Esophagus squamous epithelium (tissue), 5 donors: ENCODE results near the gene CHAD. TPM values are rescaled to one million over a fixed set of nuclear protein-coding genes. Genes with fewer than 3 reads are reported as not detected.
"Not testable (repeated sequence)": the region's sequence is repeated elsewhere in the genome, so short reads cannot be mapped to it uniquely, and the experiment has no call there.

Source experiments
- DNase-seq: peaks from one replicate; lab custom pipeline; 2025; lab: John Stamatoyannopoulos, UW
- H3K27ac ChIP-seq, 4 donors: fragments of 200-600 bp; sonication (generic); one replicate each; pipeline ENCODE4 v1.5.1; 2016 to 2019; ENCODE audit warnings: mild to moderate bottlenecking in 1 of 4
- H3K27me3 ChIP-seq, 4 donors: fragments of 200-600 bp; sonication (generic); 1 replicate in 3 of 4; 2 replicates in 1 of 4; pipeline versions ENCODE4 v1.5.1 to v1.6.0; 2017 to 2021; ENCODE audit warnings: antibody characterized with exemption in 1 of 4
- H3K36me3 ChIP-seq, 3 donors: fragments of 200-600 bp; sonication (generic); one replicate each; pipeline ENCODE4 v1.5.1; 2016 to 2019
- H3K4me1 ChIP-seq, 3 donors: fragments of 200-600 bp; sonication (generic); one replicate each; pipeline ENCODE4 v1.5.1; 2017 to 2019
- H3K4me3 ChIP-seq, 4 donors: fragments of 200-600 bp; sonication (generic); 1 replicate in 3 of 4; 2 replicates in 1 of 4; pipeline ENCODE4 v1.5.1; 2016 to 2019; ENCODE audit warnings: mild to moderate bottlenecking in 2 of 4, moderate library complexity in 1 of 4
- H3K9me3 ChIP-seq, 3 donors: fragments of 200-600 bp; sonication (generic); one replicate each; pipeline ENCODE4 v1.5.1; 2016 to 2019
- POLR2A ChIP-seq, 4 donors: fragments of 450-650 bp; IDR thresholded peaks; one replicate each; pipeline ENCODE4 v1.6.1; 2017; ENCODE audit warnings: antibody characterized with exemption in 4 of 4, mild to moderate bottlenecking in 4 of 4, moderate library complexity in 3 of 4
- WGBS, 2 donors: methylation state at CpG; one replicate each; pipeline ENCODE4 v1.1.5; 2018; 5-methylcytosine and 5-hydroxymethylcytosine counted together
- intact Hi-C: fragments of 100-400 bp; cut with DNase I; formaldehyde crosslinking; loops from one replicate; pipeline ENCODE4 v1.15.0; 2022
- total RNA-seq, 4 donors: library from RNA; depleted of rRNA; stranded (reverse); fragments of >200 nt; gene quantifications; one replicate each; pipeline ENCODE4 v1.1.0, GENCODE V29; 2016
- TF ChIP-seq, protein P1 (sequence below), 6 experiments: fragments of 450-650 bp in 4 of 6; fragments of 200-600 bp in 2 of 6; sonication (generic) in 2 of 6; IDR thresholded peaks; one replicate each; pipeline ENCODE4 v1.5.1; 2016 to 2019; ENCODE audit warnings: antibody characterized with exemption in 6 of 6, mild to moderate bottlenecking in 4 of 6, moderate library complexity in 4 of 6
- donor health status: DM: yes; HTN: yes; CAD: no.

Gene CHAD
- total RNA-seq, 4 donors from 2014 or later = 0.19 to 0.80 TPM; not detected in 2

- no peak for DNase-seq
- TF ChIP-seq POLR2A (IDR thresholded peaks at IDR 0.05) = no peak
- TF ChIP-seq, protein P1, sequence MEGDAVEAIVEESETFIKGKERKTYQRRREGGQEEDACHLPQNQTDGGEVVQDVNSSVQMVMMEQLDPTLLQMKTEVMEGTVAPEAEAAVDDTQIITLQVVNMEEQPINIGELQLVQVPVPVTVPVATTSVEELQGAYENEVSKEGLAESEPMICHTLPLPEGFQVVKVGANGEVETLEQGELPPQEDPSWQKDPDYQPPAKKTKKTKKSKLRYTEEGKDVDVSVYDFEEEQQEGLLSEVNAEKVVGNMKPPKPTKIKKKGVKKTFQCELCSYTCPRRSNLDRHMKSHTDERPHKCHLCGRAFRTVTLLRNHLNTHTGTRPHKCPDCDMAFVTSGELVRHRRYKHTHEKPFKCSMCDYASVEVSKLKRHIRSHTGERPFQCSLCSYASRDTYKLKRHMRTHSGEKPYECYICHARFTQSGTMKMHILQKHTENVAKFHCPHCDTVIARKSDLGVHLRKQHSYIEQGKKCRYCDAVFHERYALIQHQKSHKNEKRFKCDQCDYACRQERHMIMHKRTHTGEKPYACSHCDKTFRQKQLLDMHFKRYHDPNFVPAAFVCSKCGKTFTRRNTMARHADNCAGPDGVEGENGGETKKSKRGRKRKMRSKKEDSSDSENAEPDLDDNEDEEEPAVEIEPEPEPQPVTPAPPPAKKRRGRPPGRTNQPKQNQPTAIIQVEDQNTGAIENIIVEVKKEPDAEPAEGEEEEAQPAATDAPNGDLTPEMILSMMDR (IDR thresholded peaks at IDR 0.05) = no peak
These were observed 37.7 kb downstream of the CHAD start for GRCh38 chr17:50430821-50431618.

GRCh38 chr17:50429793-50430192 lies 38.9 kb downstream of the CHAD start:
- WGBS, 2 donors = 52 to 66% methylated on average over 4 of the region's 4 CpGs
- TF ChIP-seq, protein P1 (IDR thresholded peaks at IDR 0.05) = no peak
- no peak for TF ChIP-seq POLR2A (IDR thresholded peaks at IDR 0.05)
- intact Hi-C loops = no loop called here
- Histone ChIP-seq H3K4me3 (no peak overlapping the region), H3K27me3 (no peaks in the 10 kb centered on the region), H3K4me1 (peaks cover 23 to 65% (median 37%) of the 10 kb centered on the region in 3 donors), H3K9me3 (no peaks in the 10 kb centered on the region), H3K36me3 (peaks cover 0 to 7% (median 0%) of the 10 kb centered on the region in 3 donors), H3K27ac (peak overlapping the region; percentile 75 to 91 (median 84))
- DNase-seq = no peak

More at GRCh38 chr17:50430821-50431618, 37.7 kb downstream of the CHAD start:
- H3K4me1 ChIP-seq = peaks cover 15 to 53% (median 27%) of the 10 kb centered on the region in 3 donors
- H3K36me3 ChIP-seq = peaks cover 0 to 7% (median 0%) of the 10 kb centered on the region in 3 donors
- intact Hi-C loops = no loop called here
- 53 to 65% methylated on average over 4 of the region's 4 CpGs for WGBS, 2 donors
- no peaks in the 10 kb centered on the region for H3K9me3 ChIP-seq
- H3K27ac ChIP-seq = no peak overlapping the region
- no peak overlapping the region for H3K4me3 ChIP-seq
- H3K27me3 ChIP-seq = no peaks in the 10 kb centered on the region

DNA sequence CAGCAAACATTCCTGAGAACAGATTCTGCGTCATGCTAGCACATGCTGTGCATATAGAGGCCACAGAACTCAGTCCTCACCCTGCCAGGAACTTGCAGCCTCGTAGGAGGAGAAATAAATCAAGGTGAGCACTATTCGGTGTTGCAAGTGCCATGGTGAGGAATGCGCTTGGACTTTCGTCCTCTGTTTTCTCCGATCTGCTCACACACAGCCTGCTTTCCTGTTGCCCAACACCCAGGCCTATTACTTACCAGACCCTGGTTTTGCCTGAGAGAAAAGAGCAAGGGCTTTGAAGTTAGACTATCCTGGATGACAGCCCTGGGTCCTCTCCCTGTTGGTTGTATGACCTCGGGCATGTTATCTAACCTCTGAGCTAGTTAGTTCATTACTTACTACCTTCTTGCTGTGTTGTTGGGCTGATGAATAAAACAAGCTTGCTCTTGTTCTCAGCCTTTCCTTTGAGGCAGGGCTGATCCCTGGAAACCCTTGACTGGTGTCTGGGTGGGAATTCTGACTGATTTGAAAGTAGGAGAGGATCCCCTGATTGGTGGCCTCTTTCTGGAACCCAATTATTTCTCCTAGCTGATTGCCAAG lies 39.8 kb downstream of the CHAD start:
- 22 to 68% methylated on average over 7 of the region's 7 CpGs for WGBS, 2 donors
- Histone ChIP-seq H3K9me3 (no peaks in the 10 kb centered on the region), H3K4me3 (no peak overlapping the region), H3K27ac (peak overlapping the region; percentile 75 to 91 (median 84)), H3K36me3 (peaks cover 0 to 7% (median 0%) of the 10 kb centered on the region in 3 donors), H3K4me1 (peaks cover 23 to 74% (median 38%) of the 10 kb centered on the region in 3 donors), H3K27me3 (no peaks in the 10 kb centered on the region)
- intact Hi-C loops = no loop called here
- TF ChIP-seq POLR2A (IDR thresholded peaks at IDR 0.05) = no peak
- TF ChIP-seq, protein P1 (IDR thresholded peaks at IDR 0.05) = no peak
- DNase-seq = no peak

DNA sequence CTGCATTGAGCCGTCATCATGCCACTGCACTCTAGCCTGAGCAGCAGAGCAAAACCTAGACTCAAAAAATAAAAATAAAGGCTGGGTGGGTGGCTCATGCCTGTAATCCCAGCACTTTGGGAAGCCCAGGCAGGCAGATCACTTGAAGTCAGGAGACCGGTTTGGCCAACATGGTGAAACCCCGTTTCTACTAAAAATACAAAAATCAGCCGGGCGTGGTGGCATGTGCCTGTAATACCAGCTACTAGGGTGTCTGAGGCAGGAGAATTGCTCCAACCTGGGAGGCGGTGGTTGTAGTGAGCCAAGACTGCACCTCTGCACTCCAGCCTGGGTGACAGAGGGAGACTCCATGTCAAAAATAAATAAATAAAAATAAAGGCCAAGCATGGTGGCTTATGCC lies 40.6 kb downstream of the CHAD start:
- peak overlapping the region; percentile 75 to 91 (median 88) for H3K27ac ChIP-seq
- DNase-seq, H3K4me3 ChIP-seq, intact Hi-C loops, H3K9me3 ChIP-seq, H3K27me3 ChIP-seq, H3K36me3 ChIP-seq: not testable (repeated sequence)
- peaks cover 23 to 78% (median 38%) of the 10 kb centered on the region in 3 donors for H3K4me1 ChIP-seq
- 11 to 48% methylated on average over 6 of the region's 6 CpGs for WGBS, 2 donors

DNA sequence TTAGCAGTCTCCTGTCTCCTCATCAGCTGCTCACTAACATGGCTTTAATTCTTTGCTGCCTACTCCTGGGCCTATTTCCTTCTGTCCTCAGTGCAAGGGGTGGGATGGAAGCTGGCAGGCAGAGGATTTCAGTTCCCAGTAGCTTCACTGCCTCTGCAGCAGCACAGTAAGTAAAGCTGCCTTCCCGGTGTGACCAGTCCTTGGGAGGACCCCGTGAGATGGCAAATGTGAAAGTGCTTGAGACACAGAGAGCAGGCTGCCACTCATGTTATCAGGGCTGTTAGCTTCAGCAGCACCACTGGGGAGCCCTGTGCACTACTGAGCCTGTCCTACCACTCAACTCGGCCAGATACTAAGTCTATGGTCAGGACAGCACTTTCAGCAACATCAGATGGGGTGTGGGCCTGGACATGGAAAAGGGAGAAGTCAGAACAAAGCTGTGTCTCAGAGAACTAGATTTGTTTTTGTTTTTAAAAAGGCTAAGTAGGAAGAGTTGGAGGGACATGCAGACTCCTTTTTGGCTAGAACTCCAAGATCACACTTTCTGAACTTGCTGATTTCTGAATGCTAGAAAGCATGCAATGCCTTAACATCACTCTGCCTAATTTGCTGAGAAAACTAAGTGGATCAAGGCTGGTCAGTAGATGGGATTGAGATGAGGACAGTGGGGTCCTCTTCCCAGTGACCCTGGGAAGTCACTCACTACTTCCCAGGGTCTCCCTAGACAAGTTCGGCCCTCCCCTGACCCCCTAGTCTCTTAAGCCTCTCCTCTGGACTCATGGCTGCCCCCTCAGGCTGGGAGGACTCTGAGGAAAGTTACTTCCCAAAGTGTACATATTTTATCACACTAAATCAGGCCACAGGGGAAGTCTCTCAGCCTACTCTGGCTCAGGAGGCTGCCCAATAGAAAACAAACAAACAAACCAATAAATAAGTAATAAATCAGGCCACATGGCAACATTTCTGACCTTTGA lies 41.6 kb downstream of the CHAD start:
- intact Hi-C loops = no loop called here
- DNase-seq = no peak
- Histone ChIP-seq H3K4me1 (peaks cover 23 to 82% (median 38%) of the 10 kb centered on the region in 3 donors), H3K36me3 (peaks cover 0 to 3% (median 0%) of the 10 kb centered on the region in 3 donors), H3K27me3 (no peaks in the 10 kb centered on the region), H3K4me3 (peak overlapping the region; percentile 42 to 87 (median 65)), H3K9me3 (no peaks in the 10 kb centered on the region), H3K27ac (peak overlapping the region; percentile 75 to 91 (median 88))
- peak in 1 of 4 donors; percentile 31 for TF ChIP-seq POLR2A (IDR thresholded peaks at IDR 0.05)
- TF ChIP-seq, protein P1 (IDR thresholded peaks at IDR 0.05) = no peak
- WGBS, 2 donors = 17 to 40% methylated on average over 1 to 4 of the region's 4 CpGs
